Natural killer cell (primary cell): ENCODE measurements around the gene DEGS2. TPM values are rescaled to one million over a fixed set of nuclear protein-coding genes. Genes with fewer than 3 reads are reported as not detected.
"Not testable (repeated sequence)": the region's sequence is repeated elsewhere in the genome, so short reads cannot be mapped to it uniquely, and the experiment has no call there.

ENCODE experiments used
- ATAC-seq, 3 donors: fragments of 150-1000 bp in 2 of 3; fragments of 200-7000 bp in 1 of 3; cut with Tn5 transposase; 1 replicate in 1 of 3; 2 replicates in 2 of 3; pipeline ENCODE4 v1.10.0; 2021; ENCODE audit warnings: mild to moderate bottlenecking in 2 of 3, moderate library complexity in 2 of 3
- DNase-seq, 2 donors: peaks; one replicate each; pipeline versions ENCODE4 v3.0.0 to v3.0.0-alpha.2; 2013 to 2021; ENCODE audit warnings: mixed read lengths in 1 of 2
- H3K27ac ChIP-seq: one replicate; pipeline ENCODE4 v1.5.1; 2013; ENCODE audit warnings: mild to moderate bottlenecking, low read length
- H3K27me3 ChIP-seq: one replicate; pipeline ENCODE4 v1.6.1; 2013; ENCODE audit warnings: low read length; ENCODE audit not compliant: control insufficient read depth, insufficient read depth
- H3K36me3 ChIP-seq: one replicate; pipeline ENCODE4 v1.6.1; 2013; ENCODE audit warnings: low read length; ENCODE audit not compliant: control insufficient read depth, insufficient read depth
- H3K4me1 ChIP-seq: one replicate; pipeline ENCODE4 v1.6.1; 2013; ENCODE audit warnings: low read length; ENCODE audit not compliant: control insufficient read depth, insufficient read depth
- H3K4me3 ChIP-seq: one replicate; pipeline ENCODE4 v1.5.1; 2013; ENCODE audit warnings: low read length
- H3K9me3 ChIP-seq: one replicate; pipeline ENCODE4 v1.6.1; 2013; ENCODE audit warnings: low read length; ENCODE audit not compliant: control insufficient read depth, insufficient read depth
- H3K27ac Mint-ChIP-seq, 2 donors: one replicate each; pipeline ENCODE4 v1.8.0; 2022; ENCODE audit warnings: mild to moderate bottlenecking in 2 of 2, mixed read lengths in 2 of 2, moderate library complexity in 1 of 2
- H3K27me3 Mint-ChIP-seq, 2 donors: one replicate each; pipeline ENCODE4 v1.8.0; 2022; ENCODE audit warnings: low read depth in 2 of 2, mixed read lengths in 2 of 2
- H3K36me3 Mint-ChIP-seq: one replicate; pipeline ENCODE4 v1.8.0; 2022; ENCODE audit warnings: mixed read lengths
- H3K4me1 Mint-ChIP-seq, 2 donors: one replicate each; pipeline ENCODE4 v1.8.0; 2022; ENCODE audit warnings: mixed read lengths in 2 of 2
- H3K4me3 Mint-ChIP-seq: one replicate; pipeline ENCODE4 v1.8.0; 2022; ENCODE audit warnings: mild to moderate bottlenecking, moderate library complexity, mixed read lengths
- H3K9me3 Mint-ChIP-seq, 2 donors: one replicate each; pipeline ENCODE4 v1.8.0; 2022; ENCODE audit warnings: mixed read lengths in 2 of 2
- CTCF ChIP-seq: fragments of 200-600 bp; IDR thresholded peaks from one replicate; pipeline ENCODE4 v1.8.0; 2022; ENCODE audit warnings: antibody characterized with exemption
- WGBS: methylation state at CpG from one replicate; pipeline ENCODE4 v1.1.7; 2013; ENCODE audit warnings: missing lambda C conversion rate; ENCODE audit not compliant: insufficient coverage; 5-methylcytosine and 5-hydroxymethylcytosine counted together
- intact Hi-C: fragments of 100-400 bp; cut with micrococcal nuclease; formaldehyde crosslinking; loops from one replicate; pipeline ENCODE4 v1.14.2; 2022
- total RNA-seq, 4 donors: library from RNA; stranded (reverse); fragments of 120-200 nt in 1 of 4; gene quantifications; one replicate each; pipeline versions ENCODE4 v1.2.3 to v1.2.4, GENCODE V29; 2013 to 2022

DEGS2 gene
- total RNA-seq, 3 donors from 2014 or later (not counting 1 experiment from before 2014, with no cell fraction given) = 0.60 to 7.1 (median 4.4) TPM

- Mint-ChIP-seq H3K4me3 (peak overlapping the region; percentile 31), H3K27me3 (peaks cover 0 to 6% of the 10 kb centered on the region in 2 donors), H3K36me3 (no peaks in the 10 kb centered on the region), H3K9me3 (peaks cover 0 to 3% of the 10 kb centered on the region in 2 donors), H3K27ac (no peak overlapping the region), H3K4me1 (peaks cover 2% of the 10 kb centered on the region in 2 donors)
- H3K27me3 ChIP-seq = peaks cover 7% of the 10 kb centered on the region
- no peak overlapping the region for H3K4me3 ChIP-seq
- H3K4me1 ChIP-seq = peaks cover 11% of the 10 kb centered on the region
- peaks cover 4% of the 10 kb centered on the region for H3K9me3 ChIP-seq
- TF ChIP-seq CTCF = no peak
- WGBS = 11% methylated on average over 39 of the region's 39 CpGs
- intact Hi-C loops = no loop called here
- H3K36me3 ChIP-seq = no peaks in the 10 kb centered on the region
- ATAC-seq = peak in 1 of 3 donors; percentile 8
- no peak for DNase-seq
- H3K27ac ChIP-seq = no peak overlapping the region
Observed at GRCh38 chr14:100159865-100160533, 554 bp upstream of the DEGS2 start.

- DNase-seq = no peak
- no peak overlapping the region for H3K4me3 ChIP-seq
- H3K36me3 ChIP-seq = no peaks in the 10 kb centered on the region
- H3K36me3 Mint-ChIP-seq = no peaks in the 10 kb centered on the region
- H3K27me3 ChIP-seq = peaks cover 7% of the 10 kb centered on the region
- H3K4me1 Mint-ChIP-seq = no peaks in the 10 kb centered on the region
- peaks cover 11% of the 10 kb centered on the region for H3K4me1 ChIP-seq
- peaks cover 14% of the 10 kb centered on the region for H3K9me3 ChIP-seq
- no peak for ATAC-seq
- H3K4me3 Mint-ChIP-seq = peak overlapping the region; percentile 31
- WGBS = 25% methylated on average over 32 of the region's 32 CpGs
- intact Hi-C loops = no loop called here
- peaks cover 0 to 5% of the 10 kb centered on the region in 2 donors for H3K9me3 Mint-ChIP-seq
- TF ChIP-seq CTCF = no peak
- no peak overlapping the region for H3K27ac Mint-ChIP-seq
- H3K27ac ChIP-seq = no peak overlapping the region
- peaks cover 0 to 6% of the 10 kb centered on the region in 2 donors for H3K27me3 Mint-ChIP-seq
Observed at GRCh38 chr14:100158566-100159093, 815 bp downstream of the DEGS2 start.

- 74% methylated on average over 16 of the region's 16 CpGs for WGBS
- H3K36me3 ChIP-seq, H3K4me1 Mint-ChIP-seq, ATAC-seq, H3K27me3 Mint-ChIP-seq, intact Hi-C loops, H3K27ac Mint-ChIP-seq, H3K4me3 ChIP-seq, H3K36me3 Mint-ChIP-seq, H3K27ac ChIP-seq, H3K9me3 Mint-ChIP-seq, H3K27me3 ChIP-seq, DNase-seq: not testable (repeated sequence)
- peak overlapping the region; percentile 40 for H3K4me3 Mint-ChIP-seq
- peaks cover 11% of the 10 kb centered on the region for H3K4me1 ChIP-seq
- peaks cover 14% of the 10 kb centered on the region for H3K9me3 ChIP-seq
Observed at GRCh38 chr14:100157548-100158232, 1.8 kb downstream of the DEGS2 start.

GRCh38 chr14:100156776-100157175 is 2.7 kb downstream of the DEGS2 start:
- H3K27me3 ChIP-seq = peaks cover 7% of the 10 kb centered on the region
- H3K4me3 Mint-ChIP-seq = no peak overlapping the region
- H3K4me1 Mint-ChIP-seq = no peaks in the 10 kb centered on the region
- TF ChIP-seq CTCF = no peak
- WGBS = 82% methylated on average over 6 of the region's 6 CpGs
- intact Hi-C loops = no loop called here
- peaks cover 0 to 5% of the 10 kb centered on the region in 2 donors for H3K9me3 Mint-ChIP-seq
- H3K27ac ChIP-seq = no peak overlapping the region
- peaks cover 14% of the 10 kb centered on the region for H3K9me3 ChIP-seq
- H3K27me3 Mint-ChIP-seq = peaks cover 0 to 6% of the 10 kb centered on the region in 2 donors
- no peaks in the 10 kb centered on the region for H3K36me3 Mint-ChIP-seq
- no peaks in the 10 kb centered on the region for H3K36me3 ChIP-seq
- DNase-seq = no peak
- H3K4me3 ChIP-seq = no peak overlapping the region
- peaks cover 11% of the 10 kb centered on the region for H3K4me1 ChIP-seq
- no peak overlapping the region for H3K27ac Mint-ChIP-seq
- no peak for ATAC-seq
